Measurements from ENCODE around the gene CLTCL1.

Gene CLTCL1

GRCh38 chr22:19168088-19168890, 123.2 kb downstream of the CLTCL1 start:
- TF ChIP-seq, protein P1, sequence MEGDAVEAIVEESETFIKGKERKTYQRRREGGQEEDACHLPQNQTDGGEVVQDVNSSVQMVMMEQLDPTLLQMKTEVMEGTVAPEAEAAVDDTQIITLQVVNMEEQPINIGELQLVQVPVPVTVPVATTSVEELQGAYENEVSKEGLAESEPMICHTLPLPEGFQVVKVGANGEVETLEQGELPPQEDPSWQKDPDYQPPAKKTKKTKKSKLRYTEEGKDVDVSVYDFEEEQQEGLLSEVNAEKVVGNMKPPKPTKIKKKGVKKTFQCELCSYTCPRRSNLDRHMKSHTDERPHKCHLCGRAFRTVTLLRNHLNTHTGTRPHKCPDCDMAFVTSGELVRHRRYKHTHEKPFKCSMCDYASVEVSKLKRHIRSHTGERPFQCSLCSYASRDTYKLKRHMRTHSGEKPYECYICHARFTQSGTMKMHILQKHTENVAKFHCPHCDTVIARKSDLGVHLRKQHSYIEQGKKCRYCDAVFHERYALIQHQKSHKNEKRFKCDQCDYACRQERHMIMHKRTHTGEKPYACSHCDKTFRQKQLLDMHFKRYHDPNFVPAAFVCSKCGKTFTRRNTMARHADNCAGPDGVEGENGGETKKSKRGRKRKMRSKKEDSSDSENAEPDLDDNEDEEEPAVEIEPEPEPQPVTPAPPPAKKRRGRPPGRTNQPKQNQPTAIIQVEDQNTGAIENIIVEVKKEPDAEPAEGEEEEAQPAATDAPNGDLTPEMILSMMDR (IDR thresholded peaks at IDR 0.05) = no peak

- TF ChIP-seq, protein P1 (IDR thresholded peaks at IDR 0.05) = no peak
Measured at GRCh38 chr22:19167106-19167869, 124.2 kb downstream of the CLTCL1 start.

DNA sequence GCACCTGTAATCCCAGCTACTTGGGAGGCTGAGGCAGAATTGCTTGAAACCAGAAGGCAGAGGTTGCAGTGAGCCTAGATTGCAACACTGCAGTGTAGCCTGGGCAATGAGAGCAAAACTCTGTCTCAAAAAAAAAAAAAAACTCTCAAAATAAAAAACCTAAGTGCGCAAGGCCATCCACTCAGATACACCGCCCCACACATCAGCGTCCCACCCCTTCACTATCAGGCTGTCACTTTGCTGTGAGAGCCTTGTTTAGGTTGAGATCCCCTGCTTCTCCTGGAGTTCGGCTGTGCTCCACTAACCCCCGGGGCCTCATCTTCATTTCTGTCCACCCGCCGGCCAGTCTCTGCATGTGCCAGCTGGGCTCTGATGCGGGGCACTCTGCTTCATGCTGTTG, 125.1 kb downstream of the CLTCL1 start:
- TF ChIP-seq, protein P1 (IDR thresholded peaks at IDR 0.05) = no peak

GRCh38 chr22:19164425-19164824, 127.1 kb downstream of the CLTCL1 start:
- TF ChIP-seq, protein P1 (IDR thresholded peaks at IDR 0.05) = no peak

GRCh38 chr22:19152942-19153883, 138.3 kb downstream of the CLTCL1 start:
- TF ChIP-seq, protein P1 (IDR thresholded peaks at IDR 0.05) = no peak

GRCh38 chr22:19151329-19152191, 140.0 kb downstream of the CLTCL1 start:
- TF ChIP-seq, protein P1 (IDR thresholded peaks at IDR 0.05) = no peak

Data from LNCAP (cell line).